ENCODE results near the gene FBXL19. TPM values are rescaled to one million over a fixed set of nuclear protein-coding genes. Genes with fewer than 3 reads are reported as not detected.

The FBXL19 gene
- total and polyA plus RNA-seq, 2 of the 13 experiments (the other 11 are each of a cell fraction or from before 2014, with no cell fraction given) = 6.0 to 13.7 TPM

DNA sequence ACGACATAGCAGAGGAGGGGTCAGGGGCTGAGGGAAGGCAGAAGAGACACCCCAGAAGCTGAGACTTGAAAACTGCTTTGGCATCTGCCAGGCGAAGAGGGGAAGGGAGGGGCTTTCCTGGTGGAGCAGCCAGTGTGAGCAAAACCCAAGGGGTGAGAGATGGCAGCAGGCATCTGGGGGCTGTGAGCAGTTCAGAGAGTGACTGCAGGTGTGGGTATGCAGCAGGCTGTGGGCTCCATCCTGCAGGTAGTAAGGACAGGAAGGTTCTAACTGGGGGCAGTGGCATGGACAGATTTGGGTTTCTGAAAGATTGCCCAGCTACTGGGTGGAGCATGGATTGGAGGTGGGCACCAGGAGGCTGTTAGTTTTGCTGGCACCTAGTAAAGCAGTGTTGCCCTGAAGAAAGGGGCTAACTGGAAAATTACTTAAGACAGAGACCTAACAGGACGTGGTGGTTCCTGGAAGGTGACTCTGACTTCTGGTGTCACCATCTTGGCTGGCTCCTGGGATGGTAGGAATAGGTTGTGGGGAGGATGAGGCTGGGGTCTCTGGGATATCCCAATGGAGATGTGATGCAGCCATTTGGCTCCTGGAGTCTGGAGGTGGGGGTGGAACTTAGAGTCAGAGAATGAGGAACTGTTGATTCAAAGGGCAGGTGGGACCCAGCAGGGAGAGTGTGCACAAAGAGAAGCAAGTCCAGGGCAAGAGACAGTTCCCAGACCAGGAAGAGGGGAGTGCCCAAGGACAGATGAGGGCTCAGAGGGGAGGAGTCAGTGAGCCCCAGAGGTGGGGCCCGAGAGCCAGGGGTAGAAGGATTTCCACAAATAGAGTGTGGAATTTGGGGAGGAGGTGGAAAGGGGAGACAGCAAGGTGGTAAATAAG, 40.7 kb upstream of the FBXL19 start:
- Histone ChIP-seq H2AFZ (ENCODE audit: low read length) (no peak overlapping the region), H3K36me3 (replicated peaks in 1 of 2; ENCODE audit: control insufficient read depth in 1 of 2, insufficient read depth in 2 of 2, low read length in 2 of 2) (peaks cover 4 to 8% of the 10 kb centered on the region in 2 experiments; a peak in 3 of 5 replicates), H4K20me1 (ENCODE audit: insufficient read depth, low read length) (no peaks in the 10 kb centered on the region), H3K4me3 (replicated peaks in 1 of 3; ENCODE audit: insufficient read depth in 1 of 3, low read depth in 2 of 3, low read length in 3 of 3) (no peak overlapping the region), H3K9ac (ENCODE audit: insufficient read depth, low read depth, low read length) (no peak overlapping the region), H3K4me1 (ENCODE audit: insufficient read depth, low read length) (peaks cover 36% of the 10 kb centered on the region), H3K9me3 (ENCODE audit: low read length) (no peaks in the 10 kb centered on the region), H3K4me2 (ENCODE audit: low read depth, low read length) (0 out of 2 replicates have a peak overlapping the region, but pooled peaks have one; percentile 5), H3K79me2 (ENCODE audit: insufficient read depth, low read length) (no peaks in the 10 kb centered on the region), H3K27ac (ENCODE audit: extremely low read length, insufficient read depth, low read length) (peak overlapping the region; percentile 44), H3K27me3 (ENCODE audit: control insufficient read depth in 1 of 2, insufficient read depth in 2 of 2, low read length in 2 of 2) (no peaks in the 10 kb centered on the region)
- peak; percentile 71 for ATAC-seq
- intact Hi-C loops (cut with micrococcal nuclease; ENCODE audit: unreplicated experiment) = no loop called here
- no peak for FAIRE-seq
- POLR2A ChIA-PET = interaction anchor here (1.5 kb wide), 1 partner anchor 12 kb away, joined by 3 read pairs; no protein-coding TSS in a partner anchor
- in situ Hi-C loops (cut with HindIII; ENCODE audit: extremely low pct_ligation_motif_present, low pct_unique_long_range_greater_than_20kb) = no loop called here
- 84% methylated on average over 4 of the region's 4 CpGs for WGBS (ENCODE audit: low lambda C conversion rate)
- CTCF ChIA-PET (ENCODE audit: low intra/inter-chr PET ratio, low total read pairs) = no interaction called here
- no TSS peak for BruUV-seq (replicated peaks)
- no peak for DNase-seq (ENCODE audit: low spot score)
- TF ChIP-seq WIZ (CRISPR knock-in tag; IDR thresholded peaks at IDR 0.05) (no peak), FOXC1 (CRISPR knock-in tag; IDR thresholded peaks at IDR 0.05; ENCODE audit: borderline replicate concordance) (0 out of 2 replicates have a peak, but pooled peaks have one; percentile 15), ZNF720 (CRISPR knock-in tag; IDR thresholded peaks at IDR 0.05) (no peak), SNAPC4 (CRISPR knock-in tag; IDR thresholded peaks at IDR 0.05) (no peak), ZNF841 (CRISPR knock-in tag; IDR thresholded peaks at IDR 0.05; ENCODE audit: borderline replicate concordance) (no peak), SALL1 (CRISPR knock-in tag; IDR thresholded peaks at IDR 0.05) (no peak; the same call in 1 of the 2 replicates), ZNF431 (CRISPR knock-in tag; IDR thresholded peaks at IDR 0.05; ENCODE audit: borderline replicate concordance, low read depth) (no peak), ZHX2 (IDR thresholded peaks at IDR 0.05; ENCODE audit: low read depth) (no peak), ZHX2 (CRISPR knock-in tag; IDR thresholded peaks at IDR 0.05; ENCODE audit: borderline replicate concordance) (no peak)
- TF ChIP-seq, protein P1, sequence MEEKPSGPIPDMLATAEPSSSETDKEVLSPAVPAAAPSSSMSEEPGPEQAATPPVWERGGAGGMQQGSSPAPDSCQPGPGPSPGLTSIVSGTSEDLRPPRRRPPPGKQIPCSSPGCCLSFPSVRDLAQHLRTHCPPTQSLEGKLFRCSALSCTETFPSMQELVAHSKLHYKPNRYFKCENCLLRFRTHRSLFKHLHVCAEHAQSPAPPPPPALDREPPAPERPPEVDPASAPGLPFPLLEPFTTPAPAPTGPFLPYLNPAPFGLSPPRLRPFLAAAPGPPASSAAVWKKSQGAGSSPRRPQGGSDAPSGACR (CRISPR knock-in tag; IDR thresholded peaks at IDR 0.05) = no peak

Measured in HepG2 (cell line).